Activated CD4-positive, alpha-beta T cell treated with anti-CD3 and anti-CD28 coated beads, Interleukin-2, amount 50 U/mL, for 48 hours (primary cell): ENCODE results near the gene CD44.

Experiments
- DNase-seq, 2 experiments: peaks; one replicate each; pipeline ENCODE4 v3.0.0-alpha.2; 2020

The CD44 gene

DNA sequence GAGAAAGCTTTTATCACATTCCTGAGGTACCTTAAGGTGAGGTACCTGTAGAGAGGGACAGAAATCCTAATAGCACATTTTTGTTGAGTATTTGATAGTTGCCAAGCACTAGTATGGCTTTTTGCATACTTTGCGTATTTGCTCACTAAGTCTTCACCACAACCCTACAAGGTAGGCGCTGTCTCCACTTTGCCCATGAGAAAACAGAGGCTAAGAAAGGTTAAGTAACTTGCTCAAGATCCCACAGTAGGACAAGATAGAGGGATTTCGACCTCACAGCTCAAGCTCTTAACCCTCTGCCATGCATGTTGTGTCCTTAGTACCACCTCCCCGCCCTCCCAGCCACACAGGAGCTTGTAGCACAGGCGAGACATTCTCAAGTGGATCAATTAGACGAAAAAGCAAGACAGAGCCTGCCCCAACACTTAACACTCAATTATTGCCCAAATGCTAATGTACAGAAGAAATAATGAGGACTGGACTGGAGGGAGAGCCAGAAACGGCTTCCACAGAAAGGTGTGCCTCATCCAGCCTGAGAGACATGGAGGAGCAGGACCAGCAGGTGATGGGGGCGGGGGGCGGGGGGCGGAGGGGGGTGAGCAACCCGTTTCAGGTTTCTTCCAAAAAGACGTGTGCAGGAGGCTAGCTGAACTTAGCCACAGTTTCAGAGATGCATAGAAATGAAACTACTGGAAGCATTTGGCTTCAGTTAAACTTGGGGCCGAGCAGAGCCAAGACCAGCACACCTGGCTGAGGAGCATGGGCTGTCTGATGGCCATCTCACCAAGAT, 26.7 kb upstream of the CD44 start:
- no peak for DNase-seq

DNA sequence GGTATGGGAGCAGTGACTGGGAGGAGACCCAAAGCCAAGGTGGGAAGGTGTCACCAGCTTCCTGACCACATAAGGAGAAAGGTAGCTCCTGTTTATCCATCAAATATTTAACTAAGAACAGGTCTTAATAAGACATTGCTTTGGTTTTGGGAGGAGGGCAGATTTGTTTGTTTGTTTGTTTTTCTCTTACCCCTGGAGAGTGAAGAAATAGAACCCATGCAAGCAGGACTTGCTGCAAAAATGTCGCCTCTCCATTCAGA, 26.2 kb upstream of the CD44 start:
- DNase-seq = no peak

DNA sequence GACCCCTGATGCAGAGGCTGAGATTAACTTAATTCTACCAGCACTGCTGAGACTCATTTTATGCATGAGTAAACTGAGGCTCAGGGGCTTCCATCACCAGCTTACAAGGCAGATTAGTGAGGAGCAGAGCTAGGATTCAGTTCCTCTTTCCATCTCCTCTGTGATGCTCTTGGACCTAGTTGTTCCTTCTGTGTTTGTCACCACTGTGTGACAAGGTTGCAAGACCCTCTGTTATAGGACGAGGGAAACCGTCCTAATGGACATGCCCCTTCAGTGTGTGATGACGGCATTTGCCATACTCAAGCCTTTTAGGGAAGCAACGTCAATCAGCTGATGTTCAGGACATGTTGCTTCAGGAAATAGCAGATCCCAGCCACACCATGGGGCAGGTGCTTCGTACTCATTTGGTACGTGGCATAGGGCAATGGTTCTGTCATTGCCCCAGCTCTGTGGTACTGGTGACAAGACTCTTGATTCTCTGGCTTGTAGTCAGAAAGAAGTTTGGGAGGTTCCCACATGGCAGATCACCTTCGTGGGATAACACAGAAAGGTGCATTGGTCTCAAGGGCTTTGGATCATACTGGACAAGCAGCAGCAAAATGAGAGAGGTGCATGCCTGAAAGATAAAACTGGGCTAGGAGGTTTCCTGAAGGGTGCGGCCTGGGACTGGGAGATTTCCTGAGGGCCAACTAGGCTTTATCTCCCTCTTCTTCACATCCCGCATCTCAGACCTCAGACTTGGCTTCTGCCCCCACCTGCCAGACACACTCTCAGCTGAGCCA, 23.9 kb upstream of the CD44 start:
- no peak for DNase-seq

DNA sequence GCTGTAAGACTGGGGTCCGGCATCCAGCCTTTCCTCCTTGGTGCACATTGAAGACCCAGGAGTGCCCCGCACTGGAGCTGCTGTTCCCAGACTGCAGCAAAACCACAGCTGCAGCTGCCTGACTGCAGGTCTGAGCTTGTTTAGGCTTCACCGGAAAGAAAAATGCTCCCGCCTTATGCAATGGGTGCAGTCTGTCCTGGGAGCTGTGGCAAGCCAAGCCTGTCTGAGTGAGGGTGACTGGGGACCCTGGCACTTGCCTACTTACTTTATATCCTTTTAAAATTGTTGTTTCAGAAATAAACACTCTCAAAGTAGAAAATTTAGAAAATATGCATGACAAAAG, 23.3 kb upstream of the CD44 start:
- no peak for DNase-seq

DNA sequence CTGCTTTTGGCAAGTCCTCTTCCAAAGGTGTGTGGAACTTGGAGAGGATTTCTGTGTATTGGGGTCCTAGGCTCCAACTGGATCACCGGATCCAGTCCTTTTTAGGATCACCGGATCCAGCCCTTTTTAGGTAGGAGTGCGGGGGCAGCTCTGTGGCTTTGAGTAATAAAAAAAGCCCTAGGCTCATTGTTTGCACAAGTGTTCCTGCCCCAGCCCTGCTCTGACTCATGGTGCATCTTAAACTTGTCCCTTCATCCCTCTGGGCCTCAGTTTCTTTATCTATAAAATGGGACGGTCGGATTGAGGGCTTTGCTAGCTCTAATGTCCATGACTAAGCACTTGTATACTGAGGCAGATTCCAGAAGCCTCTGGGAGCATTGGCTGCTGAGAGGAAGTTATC, 22.7 kb upstream of the CD44 start:
- no peak for DNase-seq

DNA sequence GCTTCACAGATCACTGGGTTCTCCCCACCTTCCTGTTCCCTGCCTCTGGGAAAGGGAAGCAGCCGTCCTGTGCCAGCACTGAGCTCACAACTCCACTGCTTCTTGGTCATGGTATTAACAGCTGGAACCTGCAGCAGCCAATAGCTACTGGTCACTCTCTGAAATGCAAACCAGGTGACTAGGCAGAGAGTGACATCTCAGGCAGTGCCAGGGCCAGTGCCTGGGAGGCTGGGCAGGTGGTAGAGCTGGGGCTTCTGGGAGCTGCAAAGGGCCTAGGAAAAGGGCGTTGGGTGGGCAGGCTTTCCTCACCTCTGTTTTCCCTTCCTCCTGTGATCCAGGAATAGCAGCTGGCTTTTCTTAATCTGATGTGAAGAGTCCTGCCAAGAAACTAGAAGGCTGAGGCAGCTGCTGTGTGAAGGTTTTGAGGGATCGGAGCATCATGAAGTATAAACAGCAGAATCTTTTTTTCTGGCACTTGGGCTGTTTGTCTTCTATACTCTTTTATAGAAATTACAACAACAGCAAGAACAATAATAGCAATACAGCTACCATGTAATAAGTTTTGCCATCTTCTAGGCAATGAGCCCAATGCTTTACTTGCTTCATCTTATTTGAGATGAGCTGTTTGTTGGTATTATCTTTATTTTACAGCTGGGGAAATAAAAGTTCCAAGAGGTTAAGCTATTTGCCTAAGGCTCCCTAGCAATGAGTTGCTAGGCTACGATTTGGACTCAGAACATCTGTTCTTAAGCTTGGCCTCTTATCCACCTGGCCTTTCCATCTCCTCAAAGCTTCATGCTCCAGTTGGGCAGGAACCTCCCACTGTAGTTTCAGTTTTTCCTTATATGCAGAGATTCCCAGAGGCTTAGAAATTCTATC, 22.0 kb upstream of the CD44 start:
- no peak for DNase-seq

DNA sequence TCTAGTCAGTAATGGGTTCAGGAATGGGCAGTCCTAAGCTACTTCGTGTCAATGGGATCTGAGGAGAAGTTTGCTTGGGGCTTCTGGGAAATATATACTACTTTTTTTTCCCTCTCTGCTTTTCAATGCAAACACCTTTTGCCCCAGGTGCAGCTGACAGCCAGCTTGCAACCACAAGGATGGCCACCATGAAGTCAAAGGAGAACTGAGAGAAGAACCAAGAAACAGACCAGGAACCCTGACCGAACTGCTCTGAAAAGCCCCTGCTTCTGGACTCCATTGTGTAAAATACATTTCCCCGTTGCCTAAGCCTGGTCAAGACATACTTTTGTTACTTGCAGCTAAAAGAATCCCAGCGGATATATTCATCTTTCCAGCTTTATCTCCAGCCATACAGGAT, 20.1 kb upstream of the CD44 start:
- no peak for DNase-seq

DNA sequence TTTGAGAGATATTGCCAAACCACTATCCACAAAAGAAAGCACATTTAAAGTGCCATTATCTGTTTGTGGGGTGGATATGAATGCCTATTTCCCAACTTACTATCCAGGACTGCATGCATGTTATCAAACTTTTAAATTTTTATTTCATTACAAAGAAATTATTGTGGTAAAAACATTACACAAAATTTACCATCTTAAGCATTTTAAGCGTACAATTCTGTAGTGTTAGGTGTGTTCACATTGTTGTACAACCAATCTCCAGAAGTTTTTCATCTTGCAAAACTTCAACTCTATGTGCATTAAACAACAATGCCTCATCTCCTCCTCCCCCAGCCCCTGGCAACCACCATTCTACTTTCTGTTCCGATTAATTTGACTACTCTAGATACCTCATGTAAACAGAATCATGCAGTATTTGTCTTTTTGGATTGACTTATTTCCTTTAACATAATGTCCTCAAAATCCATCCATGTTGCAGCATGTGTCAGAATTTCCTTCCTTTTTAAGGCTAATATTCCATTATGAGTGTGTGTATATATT, 17.6 kb upstream of the CD44 start:
- DNase-seq = no peak

DNA sequence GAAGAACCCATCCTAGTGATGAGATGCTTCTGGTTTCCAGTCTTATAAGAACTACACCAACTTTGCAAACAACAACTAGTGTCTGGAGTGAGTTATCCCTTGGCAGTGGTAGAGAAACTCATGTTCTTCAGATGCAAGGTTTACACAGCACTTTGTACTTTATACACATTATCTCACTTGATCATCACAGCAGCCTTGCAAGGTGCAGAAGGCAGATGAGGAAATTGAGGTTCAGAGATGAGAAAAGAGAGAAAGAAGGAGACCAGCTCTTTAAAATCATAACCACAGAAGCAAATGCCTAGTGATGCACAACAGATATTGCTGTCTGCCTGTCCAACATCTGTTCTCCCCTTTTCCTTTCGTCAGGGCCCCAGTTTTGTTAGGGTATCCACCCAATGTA, 16.7 kb upstream of the CD44 start:
- no peak for DNase-seq

DNA sequence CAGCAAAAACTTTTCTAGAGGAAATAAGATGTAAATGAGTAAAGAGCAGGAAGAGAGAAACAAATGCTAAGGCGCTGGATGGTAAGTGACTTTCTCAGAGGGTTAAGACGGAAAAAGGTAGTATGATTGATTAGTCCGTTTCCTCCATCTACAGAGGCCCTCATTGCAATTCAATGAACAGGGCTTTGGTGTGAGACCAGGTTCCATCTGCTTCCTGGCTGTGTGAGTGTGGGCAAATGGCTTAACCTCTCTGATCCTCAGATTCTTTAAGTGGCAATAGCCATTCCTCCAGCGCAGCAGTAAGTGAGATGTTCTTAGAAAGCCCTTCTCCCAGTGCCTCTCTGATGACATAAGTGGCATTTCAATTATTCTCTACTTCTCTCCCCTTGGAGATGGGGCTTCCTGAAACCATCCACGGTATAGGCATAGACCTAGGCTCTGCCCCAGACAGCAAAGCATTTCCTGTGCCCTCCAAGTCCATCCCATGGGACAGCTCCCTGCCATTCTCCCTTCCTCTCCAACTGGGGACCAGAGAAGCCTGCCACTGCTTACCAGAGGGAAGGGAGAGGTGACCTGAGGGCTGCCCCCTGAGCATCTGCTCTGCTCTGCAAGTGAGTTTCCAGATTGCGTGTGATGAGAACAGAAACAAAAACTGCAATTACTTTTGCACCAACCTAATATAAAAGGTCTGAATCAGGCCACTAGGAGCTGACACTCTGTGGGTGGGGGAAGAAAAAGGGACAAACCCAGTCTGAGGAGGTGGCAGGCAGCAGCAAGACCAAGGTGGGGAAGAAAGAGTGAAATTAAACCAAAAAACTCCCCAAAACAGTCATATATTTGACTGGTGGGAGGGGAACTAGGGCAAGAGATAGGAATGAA, 12.7 kb upstream of the CD44 start:
- peak; percentile 46 to 65 for DNase-seq

DNA sequence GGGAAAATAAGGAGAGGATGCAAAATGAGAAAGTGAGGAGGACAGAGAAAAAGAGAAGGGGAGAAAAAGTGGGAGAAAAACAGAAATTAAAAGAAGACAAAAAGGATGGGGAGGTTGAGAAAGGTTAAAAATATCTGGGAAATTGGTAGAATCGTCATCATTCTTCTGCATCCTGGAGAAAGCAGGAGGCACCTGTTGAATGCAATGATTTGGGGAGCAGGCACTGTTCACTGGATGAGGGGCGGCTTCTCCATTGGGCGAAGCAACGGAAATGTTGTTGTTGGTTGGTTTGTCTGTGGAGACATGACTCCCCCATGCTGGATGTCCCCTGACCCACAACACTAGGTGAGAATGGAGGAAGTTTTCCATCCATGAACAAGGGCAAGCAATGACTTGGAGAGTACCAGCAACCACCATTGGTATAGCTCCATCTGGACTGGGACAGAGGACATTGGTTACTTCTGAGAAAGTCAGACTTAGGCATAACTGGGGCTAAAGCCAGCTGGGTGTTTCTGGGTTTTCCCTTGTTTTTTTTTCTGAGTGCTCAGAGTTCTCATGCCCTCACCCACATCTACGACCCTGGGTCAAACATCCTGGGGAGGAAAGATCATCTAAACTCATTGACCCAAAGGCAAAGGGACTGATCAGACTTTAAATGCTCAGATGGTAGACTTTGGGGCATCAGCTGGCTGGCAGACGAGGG, 11.9 kb upstream of the CD44 start:
- DNase-seq = no peak

DNA sequence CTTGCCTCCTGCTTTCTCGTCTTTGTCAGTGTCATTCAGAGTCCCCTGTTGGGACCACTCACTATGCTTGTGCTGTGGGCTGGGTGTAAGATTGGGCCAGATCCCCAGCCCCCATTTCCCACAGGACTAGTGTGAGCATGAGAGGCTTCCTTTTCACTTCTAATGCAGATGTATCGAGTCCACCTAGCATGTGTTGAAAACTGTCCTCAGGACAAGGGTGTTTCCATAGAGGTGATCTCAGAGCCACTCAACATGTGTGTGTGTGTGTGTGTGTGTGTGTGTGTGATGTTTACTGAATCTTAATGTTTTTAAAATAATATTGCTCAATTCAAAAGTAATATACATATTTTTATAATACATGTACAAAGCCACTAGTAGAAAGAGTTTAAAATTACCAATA, 11.4 kb upstream of the CD44 start:
- no peak for DNase-seq

DNA sequence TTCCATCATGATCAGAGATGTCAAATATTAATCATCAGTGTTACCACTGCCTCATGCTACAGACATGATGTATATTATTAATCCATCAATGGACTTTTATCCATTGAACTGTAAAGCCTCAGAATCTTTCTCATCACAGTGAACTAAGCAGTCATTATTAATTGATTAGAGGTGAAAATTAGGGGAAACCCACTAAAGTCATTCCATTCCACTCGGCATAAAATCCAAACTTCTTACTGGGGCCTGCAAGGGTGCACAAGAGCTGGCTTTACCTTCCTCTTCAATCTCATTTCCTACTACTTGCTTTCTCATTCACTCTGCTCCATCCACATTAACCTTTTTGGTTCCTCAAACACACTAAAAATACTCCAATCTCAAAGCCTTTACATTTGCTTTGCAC, 7.9 kb upstream of the CD44 start:
- no peak for DNase-seq

DNA sequence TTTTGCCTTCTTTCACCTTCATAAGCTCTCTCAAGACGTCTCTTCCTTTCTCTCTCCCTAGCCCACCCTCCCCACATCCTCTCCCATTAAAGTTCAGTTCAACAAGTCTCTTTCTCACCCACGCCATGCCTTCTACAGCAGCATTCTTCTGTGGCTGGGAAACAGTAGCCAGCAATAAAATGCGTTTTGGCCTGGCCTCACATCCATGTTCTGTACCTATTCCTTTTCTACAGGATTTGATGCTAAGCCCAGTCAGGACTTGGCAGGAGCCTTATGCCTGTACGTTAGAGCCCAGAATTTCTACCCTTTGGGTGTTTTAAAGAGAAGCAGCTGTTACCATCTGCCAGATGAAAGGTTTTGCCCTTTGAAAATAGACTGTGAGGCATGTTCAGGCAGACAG, 7.1 kb upstream of the CD44 start:
- DNase-seq = no peak

DNA sequence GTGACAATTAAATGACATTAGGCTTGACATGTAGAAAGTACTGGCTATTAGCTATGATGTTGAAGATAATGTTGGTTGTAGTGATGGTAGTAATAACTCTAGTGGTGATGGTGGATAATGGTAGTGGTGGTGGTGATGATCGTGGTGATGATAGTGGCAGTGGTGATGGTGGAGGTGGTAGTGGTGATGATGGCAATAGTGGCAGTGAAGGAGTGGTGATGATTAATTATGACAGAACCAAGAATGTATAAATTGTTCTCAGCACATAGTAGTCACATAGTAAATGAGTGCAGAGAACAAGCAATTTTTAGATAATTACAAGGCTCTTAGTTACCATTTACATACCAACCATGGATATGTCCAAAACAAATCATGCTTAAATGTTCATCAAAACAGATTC, 5.3 kb upstream of the CD44 start:
- peak in 1 of 2 experiments; percentile 49 for DNase-seq

DNA sequence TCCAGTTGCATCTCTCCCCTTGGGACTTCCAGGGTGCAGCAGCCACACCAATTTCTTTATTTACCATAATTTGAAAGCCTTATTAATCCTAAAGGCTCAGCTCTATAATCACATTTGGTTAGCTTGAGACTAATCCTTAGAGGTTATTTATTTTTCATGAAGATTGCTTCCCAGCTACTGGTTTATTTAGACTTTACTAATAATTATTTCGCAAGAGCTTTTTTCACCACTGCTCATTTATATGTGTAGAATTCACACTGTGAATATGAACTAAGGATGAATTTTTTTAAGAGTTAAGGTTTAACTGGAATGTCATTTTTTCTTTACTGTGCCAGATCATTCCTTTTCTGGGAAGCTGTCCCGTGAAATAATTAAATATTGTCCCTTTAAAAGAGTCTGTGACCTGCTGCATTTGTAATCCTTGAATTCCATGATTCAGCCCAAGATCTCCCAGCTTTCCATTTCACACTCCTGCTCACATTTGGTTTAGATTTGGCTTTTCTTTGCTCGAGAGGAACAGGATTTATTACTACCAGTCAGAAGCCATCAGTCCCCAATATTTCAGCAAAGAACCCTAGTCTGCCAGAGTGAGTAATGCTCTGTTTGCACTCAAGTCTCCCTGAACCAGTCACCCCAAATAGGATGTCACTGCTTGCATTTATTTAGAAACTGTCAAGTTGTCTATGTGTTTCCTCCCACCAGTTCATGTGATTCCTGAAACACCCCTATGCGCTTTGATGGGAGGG, 4.4 kb upstream of the CD44 start:
- no peak for DNase-seq

DNA sequence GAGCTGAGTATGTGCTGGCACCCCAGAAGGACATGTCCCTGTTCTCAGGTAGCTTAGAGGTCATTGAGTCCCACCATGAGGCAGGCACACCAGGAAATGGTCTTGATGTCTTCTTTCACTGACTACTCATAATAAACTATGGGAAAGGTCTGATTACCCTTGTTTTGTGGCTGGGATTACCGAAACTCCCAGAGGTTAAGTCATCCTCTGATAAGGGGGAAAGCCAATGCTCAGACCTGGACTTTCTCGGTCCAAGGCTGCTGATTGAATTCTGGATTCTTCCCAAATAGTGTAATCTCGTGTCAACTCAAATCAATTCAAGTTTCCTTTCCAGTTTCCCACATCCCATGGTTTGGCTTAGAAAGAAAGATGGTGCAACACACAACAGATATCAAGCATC, 3.7 kb upstream of the CD44 start:
- DNase-seq = no peak

DNA sequence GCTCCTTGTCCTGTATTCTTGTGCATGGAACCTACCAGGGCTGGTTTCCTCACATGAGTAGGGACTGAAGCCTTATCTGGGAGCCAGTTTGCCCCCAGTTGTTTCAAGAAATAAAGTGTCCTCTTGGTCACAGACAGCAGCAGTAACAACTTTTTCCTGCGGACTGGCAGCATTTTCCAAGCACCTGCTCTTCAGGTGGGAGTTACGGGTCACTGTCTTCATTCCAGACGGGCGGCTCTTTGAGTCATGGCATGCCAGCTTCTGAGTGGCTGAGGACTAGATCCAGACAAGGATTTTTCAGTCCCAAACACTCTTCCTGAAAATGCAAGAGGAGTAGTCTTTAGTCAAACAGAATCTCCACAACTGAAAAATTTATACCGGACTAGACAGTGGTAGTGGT, 2.7 kb upstream of the CD44 start:
- DNase-seq = no peak

DNA sequence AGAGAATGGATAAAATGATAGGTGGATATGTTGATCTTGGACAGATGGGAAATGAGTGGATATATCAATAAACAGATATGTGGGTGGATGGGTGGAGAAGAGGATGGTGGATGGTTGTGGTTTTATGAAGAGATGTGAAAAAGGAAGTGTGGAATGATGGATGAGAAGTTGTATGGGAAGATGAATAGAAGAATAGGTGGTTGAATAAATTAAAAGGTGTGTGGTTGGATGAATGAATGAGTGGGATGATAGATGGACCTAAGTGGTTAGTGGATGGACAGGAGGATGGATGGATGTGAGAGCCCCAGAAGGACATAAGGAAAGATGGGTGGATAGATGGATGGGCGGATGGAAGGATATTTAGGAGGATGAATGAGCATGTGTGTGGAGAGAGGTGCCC, 913 bp upstream of the CD44 start:
- no peak for DNase-seq

DNA sequence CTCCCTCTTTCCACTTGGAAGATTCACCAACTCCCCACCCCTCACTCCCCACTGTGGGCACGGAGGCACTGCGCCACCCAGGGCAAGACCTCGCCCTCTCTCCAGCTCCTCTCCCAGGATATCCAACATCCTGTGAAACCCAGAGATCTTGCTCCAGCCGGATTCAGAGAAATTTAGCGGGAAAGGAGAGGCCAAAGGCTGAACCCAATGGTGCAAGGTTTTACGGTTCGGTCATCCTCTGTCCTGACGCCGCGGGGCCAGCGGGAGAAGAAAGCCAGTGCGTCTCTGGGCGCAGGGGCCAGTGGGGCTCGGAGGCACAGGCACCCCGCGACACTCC, 397 bp upstream of the CD44 start:
- no peak for DNase-seq

DNA sequence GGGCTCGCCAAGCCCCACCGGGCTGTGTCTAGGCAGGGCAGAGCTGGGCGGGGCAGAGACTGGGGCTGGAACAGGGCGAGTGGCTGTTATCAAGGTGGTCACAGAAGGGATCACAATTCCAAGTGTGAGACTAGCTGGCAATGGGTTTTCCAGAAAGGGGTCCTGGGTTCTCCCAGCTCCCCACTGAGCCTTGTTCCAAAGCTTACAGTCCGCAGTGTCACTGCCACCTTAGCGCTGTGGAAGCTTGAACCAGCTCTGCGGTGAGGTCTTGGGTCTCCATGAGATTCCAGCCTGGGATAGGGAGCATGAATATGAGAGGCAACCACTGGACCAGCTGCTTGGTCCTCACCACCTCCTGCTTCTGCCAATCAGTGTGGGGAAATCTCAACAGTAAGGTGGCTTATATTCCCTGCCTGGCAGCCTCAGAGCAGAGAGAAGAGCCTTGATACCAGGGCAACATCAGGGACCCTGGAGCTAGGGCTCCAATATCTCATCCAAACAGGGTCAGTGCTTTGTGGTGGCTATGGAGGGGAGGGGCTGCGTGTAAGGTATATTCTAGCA, 831 bp downstream of the CD44 start:
- no peak for DNase-seq
